Measurements from ENCODE around the gene PROZ. TPM values are rescaled to one million over a fixed set of nuclear protein-coding genes. Genes with fewer than 3 reads are reported as not detected.

PROZ gene
- total RNA-seq, 1 donor from 2014 or later: not detected

- Mint-ChIP-seq H3K9me3 (ENCODE audit: unreplicated experiment) (no peaks in the 10 kb centered on the region), H3K4me3 (ENCODE audit: unreplicated experiment) (peak overlapping the region; percentile 68), H3K4me1 (ENCODE audit: unreplicated experiment) (peaks cover 24% of the 10 kb centered on the region), H3K27me3 (ENCODE audit: unreplicated experiment) (no peaks in the 10 kb centered on the region), H3K36me3 (ENCODE audit: unreplicated experiment) (no peaks in the 10 kb centered on the region), H3K27ac (ENCODE audit: unreplicated experiment) (peak overlapping the region; percentile 65)
- no peak for TF ChIP-seq CTCF (IDR thresholded peaks at IDR 0.05)
- DNase-seq (ENCODE audit: extremely low spot score, unreplicated experiment): no peak
These were observed 5.8 kb upstream of the PROZ start for GRCh38 chr13:113152691-113152983.

GRCh38 chr13:113152984-113153809 lies 5.3 kb upstream of the PROZ start:
- DNase-seq (ENCODE audit: extremely low spot score, unreplicated experiment): peak; percentile 87

GRCh38 chr13:113153810-113154748 lies 4.4 kb upstream of the PROZ start:
- Mint-ChIP-seq H3K4me3 (ENCODE audit: unreplicated experiment) (peak overlapping the region; percentile 65), H3K27me3 (ENCODE audit: unreplicated experiment) (no peaks in the 10 kb centered on the region), H3K9me3 (ENCODE audit: unreplicated experiment) (no peaks in the 10 kb centered on the region), H3K36me3 (ENCODE audit: unreplicated experiment) (no peaks in the 10 kb centered on the region), H3K27ac (ENCODE audit: unreplicated experiment) (peak overlapping the region; percentile 87), H3K4me1 (ENCODE audit: unreplicated experiment) (peaks cover 24% of the 10 kb centered on the region)
- TF ChIP-seq CTCF (IDR thresholded peaks at IDR 0.05): no peak
- peak; percentile 88 for DNase-seq (ENCODE audit: extremely low spot score, unreplicated experiment)

More at GRCh38 chr13:113152984-113153809, 5.3 kb upstream of the PROZ start:
- Mint-ChIP-seq H3K4me3 (ENCODE audit: unreplicated experiment) (peak overlapping the region; percentile 68), H3K4me1 (ENCODE audit: unreplicated experiment) (peaks cover 24% of the 10 kb centered on the region), H3K36me3 (ENCODE audit: unreplicated experiment) (no peaks in the 10 kb centered on the region), H3K27me3 (ENCODE audit: unreplicated experiment) (no peaks in the 10 kb centered on the region), H3K9me3 (ENCODE audit: unreplicated experiment) (no peaks in the 10 kb centered on the region), H3K27ac (ENCODE audit: unreplicated experiment) (peak overlapping the region; percentile 87)
- TF ChIP-seq CTCF (IDR thresholded peaks at IDR 0.05): no peak

GRCh38 chr13:113155201-113155600 lies 3.2 kb upstream of the PROZ start:
- Mint-ChIP-seq H3K36me3 (ENCODE audit: unreplicated experiment) (no peaks in the 10 kb centered on the region), H3K27me3 (ENCODE audit: unreplicated experiment) (no peaks in the 10 kb centered on the region), H3K4me1 (ENCODE audit: unreplicated experiment) (peaks cover 24% of the 10 kb centered on the region), H3K27ac (ENCODE audit: unreplicated experiment) (no peak overlapping the region), H3K4me3 (ENCODE audit: unreplicated experiment) (no peak overlapping the region), H3K9me3 (ENCODE audit: unreplicated experiment) (no peaks in the 10 kb centered on the region)
- DNase-seq (ENCODE audit: extremely low spot score, unreplicated experiment): peak; percentile 44
- no peak for TF ChIP-seq CTCF (IDR thresholded peaks at IDR 0.05)
